ENCODE measurements around the gene C20orf204.

C20orf204 gene

DNA sequence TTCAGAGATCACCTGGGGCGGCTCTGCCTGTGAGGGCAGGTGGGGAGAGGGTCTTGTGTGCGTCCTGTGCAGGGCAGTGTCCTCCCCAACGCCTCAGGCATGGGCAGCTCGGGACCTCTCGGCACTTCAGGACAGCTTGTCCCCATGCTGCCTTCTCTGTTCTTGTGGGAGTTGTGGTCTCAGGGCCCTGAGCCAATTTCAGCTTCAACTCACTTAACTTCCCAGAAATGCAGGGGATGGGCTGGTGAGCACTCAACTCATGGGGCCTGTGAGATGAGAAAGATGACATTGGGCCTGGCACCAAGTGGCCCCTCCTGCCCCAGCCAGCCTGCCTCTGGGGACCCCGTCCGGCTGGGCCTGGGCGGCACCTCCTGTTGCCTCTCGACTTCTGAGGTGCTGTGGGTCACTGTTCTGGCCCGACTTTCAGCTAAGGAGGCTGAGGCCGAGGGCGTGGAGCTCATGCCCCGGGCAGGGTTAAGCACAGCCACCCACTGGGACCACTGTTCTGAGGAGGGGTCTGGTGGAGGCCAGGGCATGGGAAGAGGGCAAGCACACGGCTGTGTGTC, 36.6 kb downstream of the C20orf204 start:
- no peak for DNase-seq

DNA sequence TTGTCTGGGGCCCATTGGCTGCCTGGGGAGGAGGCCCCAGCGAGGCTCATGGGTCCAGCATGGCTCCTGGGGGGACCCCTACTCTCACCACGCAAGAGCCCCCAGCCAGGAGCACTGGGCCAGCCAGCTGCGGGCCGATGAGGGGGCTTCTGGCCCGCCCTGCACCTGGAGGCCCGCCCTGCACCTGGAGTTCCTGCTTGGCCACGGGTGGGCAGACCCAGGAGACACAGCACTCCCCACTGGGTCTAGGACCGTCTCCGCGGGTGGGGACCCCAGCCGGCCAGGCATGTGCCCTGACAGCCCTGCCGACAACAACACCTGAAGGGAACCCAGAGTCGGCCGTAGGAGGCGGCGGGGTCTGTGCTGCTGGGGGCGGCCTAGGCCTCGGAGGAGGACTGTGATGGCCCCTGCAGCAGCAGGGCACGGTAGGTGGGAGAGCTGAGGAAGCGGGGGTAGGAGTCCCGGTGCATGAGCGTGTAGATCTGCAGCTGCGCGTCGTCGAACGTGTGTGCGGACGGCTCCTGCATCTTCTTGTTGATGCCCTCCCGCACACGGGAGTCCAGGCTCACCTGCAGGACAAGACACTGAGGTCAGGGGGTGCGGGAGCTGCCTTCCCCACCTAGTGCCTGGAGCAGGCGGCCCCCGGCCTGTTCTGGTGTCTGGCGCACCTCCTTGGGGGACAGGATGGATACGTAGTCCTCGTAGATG, 37.6 kb downstream of the C20orf204 start:
- DNase-seq, result no peak

DNA sequence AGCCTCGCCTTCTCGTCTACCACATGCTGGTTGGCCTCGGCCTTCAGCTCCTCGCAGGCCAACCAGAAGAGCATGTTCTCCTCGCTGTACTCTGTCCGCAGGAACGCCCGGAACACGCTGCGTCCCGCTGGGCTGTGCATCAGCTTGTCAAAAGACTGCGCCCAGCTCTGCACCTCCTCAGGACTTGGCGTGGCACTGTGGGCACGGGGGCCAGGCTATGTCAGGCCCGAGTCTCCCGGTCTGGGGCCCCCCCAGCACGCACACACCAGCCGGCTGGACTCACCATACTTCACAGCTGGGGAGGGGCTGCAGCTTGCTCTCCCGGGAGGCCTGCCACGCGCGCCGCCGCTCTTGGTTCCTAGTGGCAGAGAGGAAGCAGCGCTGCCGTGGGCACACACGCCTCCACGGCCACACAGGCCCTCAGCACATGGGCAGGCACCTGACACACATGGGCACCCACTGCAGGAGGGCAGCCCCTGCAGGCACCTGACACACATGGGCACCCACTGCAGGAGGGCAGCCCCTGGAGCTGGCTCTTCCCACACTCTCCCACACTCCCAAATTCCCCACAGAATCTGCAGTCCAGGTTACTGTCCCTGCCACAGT, 38.3 kb downstream of the C20orf204 start:
- no peak for DNase-seq

DNA sequence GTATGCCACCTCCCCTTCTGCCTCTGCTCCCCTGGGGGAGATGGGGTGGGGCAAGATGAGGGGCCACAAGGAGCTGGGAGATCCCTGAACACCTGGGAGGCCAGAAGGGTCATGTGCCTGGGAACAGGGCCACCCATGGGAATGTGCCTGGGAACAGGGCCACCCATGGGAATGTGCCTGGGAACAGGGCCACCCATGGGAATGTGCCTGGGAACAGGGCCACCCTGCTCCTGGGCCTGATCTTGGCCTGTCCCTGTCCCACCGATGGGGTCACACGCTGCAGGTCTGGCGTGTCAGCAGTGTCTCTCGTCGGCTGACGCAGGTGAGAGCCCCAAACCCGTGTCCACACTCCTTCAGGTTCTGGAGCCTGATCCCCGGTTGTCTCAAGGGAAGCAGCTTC, 39.0 kb downstream of the C20orf204 start:
- no peak for DNase-seq

DNA sequence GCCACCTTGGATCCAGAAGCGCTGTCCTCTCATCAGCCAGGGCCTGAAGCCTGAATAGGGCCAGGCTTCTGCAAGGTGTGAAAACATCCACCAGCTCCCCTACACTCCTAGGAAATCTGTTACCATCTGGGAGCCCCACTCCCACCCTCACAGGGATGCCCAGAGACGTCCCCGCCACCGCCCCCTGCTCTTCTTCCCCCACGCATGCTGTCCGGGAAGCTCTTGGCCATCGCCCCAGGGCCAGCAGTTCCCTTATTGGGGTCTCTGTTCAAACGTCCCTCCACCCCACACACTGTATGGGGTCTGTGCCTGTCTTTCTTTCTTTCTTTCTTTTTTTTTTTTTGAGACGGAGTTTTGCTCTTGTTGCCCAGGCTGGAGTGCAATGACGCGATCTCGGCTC, 39.6 kb downstream of the C20orf204 start:
- no peak for DNase-seq

DNA sequence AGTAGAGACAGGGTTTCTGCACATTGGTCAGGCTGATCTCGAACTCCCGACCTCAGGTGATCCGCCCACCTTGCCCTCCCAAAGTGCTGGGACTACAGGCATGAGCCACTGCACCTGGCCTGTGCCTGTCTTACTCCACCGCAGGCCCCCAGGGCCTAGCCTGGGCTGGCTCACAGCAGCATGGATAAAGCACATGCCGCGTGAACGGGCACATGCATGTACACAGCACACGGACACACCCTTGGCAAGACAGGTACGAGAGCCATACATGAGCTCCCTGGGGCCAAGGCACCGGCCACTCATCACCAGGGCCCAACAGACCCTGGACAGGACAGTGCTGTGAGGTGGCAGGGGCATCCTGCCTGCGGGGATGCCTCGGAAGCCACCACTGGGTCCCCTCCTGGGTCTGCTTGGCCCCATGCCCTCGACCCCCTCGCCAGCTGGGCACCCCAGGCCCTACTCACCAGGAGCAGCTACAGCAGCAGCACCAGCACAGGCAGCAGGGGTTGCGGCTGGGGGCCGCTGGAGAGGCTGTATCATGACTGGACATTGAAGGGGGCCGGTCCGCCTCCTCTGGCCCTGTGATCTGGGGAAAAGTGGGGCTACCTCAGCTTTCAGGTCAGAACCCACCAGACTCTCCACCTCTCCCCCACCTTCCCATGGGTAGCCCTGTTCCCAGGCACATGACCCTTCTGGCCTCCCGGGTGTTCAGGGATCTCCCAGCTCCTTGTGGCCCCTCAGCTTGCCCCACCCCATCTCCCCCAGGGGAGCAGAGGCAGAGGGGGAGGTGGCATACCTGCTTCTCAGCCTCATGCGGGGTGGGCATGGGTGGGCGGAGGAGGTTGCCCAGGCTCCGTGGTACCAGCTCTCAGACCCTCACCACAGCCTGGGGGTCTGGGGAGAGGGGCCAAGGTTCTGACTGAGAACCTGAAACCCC, 40.3 kb downstream of the C20orf204 start:
- no peak for DNase-seq

DNA sequence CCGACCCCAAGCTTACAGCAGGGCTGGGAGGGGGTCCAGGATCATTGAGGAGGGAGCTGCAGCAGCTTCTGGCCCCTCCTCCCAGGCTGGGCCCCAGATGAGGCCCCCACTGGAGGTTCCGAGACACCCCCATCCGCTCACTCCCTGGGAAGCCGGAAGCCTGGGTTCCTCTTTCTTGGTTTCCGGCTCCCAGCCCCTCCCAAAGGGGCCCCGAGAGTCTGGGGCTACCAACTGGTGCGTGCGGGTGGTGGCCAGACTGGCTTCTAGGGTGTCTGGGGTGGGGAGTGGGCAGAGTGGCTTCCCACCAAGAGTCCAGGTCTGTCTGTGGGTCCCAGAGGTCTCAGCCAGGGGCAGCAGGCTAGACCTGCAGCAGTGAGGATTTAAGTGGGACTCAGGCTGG, 41.1 kb downstream of the C20orf204 start:
- no peak for DNase-seq

DNA sequence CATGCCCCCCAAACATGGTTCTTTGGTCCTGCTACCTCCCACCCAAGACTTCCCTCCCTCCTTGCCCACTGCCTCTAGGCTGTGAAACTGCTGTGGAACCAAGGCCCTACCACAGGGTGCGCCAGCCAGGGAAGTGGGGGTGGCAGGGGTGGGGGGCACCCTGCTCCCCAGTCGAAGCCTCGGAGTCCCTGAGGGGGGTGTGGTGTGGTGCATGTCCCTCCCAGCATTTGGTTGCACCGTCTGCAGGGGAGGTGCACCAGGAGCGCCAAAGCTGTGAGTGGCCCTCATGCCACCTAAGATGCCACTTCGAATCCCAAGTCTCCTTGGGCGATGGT, 41.5 kb downstream of the C20orf204 start:
- DNase-seq, result no peak

DNA sequence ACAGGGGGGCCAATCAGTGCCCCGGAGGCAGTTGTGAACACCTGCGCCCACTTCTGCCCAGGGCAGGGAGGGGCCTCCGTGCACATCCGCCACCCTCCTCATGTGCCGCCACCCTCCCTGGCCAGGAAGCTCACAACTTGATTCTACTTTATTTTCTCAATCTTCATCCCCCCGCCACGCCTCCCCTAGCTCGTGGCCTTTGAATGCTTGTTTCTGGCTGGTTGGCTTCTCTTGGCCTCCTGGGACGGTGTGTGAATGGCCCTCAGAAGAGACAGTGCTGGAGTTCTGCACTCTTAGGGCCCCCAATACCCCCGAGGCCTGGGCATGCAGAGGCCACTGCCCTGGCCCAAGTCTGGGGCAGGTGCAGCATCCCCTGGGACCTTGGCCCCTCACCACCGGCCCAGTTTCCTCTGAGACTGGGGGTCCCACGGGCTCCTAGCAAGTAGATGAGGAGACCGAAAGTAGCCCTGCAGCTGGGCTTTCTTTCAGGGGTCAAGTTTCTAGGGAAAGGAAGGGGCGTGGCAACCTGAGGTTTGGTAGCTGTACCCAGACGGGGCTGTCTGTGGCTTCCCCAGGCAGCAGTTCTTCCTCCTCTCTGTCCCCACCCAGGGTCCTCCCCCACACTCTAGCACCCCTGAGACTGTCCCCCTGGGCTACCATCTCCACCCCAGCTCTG, 42.0 kb downstream of the C20orf204 start:
- no peak for DNase-seq

DNA sequence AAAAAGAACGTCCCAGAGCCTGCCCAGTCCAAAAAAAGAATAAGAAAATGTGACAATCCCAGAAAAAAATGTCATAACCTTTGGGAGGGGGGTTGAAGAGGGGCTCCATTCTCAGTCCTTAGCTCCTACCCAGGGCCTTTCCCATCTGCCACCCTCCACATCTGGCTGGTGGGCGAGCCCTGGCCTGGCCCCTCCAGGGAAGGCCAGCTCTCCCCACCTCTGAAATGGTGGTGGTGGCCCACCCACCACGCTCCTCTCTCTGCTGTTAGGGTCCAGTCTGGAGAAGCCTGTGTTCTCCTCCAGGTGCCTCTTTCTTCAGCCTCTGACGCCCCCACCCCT, 42.9 kb downstream of the C20orf204 start:
- no peak for DNase-seq

DNA sequence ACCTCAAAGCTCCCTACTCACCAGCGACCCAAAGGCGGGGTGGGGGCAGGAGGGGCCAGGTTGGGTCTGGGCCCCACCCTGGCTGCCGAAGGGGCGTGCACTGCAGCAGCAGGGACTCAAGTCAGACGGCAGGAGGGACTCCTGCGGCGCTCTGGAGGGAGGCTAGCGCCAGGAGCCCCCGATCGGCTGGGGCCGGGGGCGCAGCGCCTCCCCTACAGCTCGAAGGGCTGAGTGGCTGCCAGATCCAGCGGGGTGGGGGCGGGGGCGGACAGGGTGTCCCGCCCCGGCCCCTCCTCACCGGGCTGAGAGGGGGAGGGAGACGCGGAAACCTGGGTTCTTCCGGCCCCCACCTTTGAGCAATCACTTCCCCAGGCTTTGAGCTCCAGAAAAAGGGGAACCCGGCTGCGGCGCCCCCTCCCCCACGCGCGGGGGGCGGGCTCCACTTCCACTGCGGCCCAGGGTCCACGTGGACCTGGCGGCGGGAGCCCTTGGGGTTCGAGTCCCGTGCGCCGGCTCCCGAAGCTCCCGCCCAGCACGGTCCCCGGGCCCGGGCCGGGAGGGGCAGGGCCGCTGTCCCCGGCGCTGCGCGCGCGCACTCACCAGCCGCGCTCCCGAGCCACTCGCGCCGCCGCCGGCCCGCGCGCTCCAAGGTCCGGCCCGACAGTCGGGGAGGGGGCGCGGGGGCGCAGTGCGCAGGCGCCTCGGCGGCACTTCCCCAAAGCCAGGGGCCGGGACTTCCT, 43.5 kb downstream of the C20orf204 start, which contains the start of gene RGS19:
TSS of gene RGS19 (minus strand) at position 246 of the 740 bp plus-strand sequence. CDS start 2,632 bp downstream, outside the sequence.
- DNase-seq, result peak; percentile 78

DNA sequence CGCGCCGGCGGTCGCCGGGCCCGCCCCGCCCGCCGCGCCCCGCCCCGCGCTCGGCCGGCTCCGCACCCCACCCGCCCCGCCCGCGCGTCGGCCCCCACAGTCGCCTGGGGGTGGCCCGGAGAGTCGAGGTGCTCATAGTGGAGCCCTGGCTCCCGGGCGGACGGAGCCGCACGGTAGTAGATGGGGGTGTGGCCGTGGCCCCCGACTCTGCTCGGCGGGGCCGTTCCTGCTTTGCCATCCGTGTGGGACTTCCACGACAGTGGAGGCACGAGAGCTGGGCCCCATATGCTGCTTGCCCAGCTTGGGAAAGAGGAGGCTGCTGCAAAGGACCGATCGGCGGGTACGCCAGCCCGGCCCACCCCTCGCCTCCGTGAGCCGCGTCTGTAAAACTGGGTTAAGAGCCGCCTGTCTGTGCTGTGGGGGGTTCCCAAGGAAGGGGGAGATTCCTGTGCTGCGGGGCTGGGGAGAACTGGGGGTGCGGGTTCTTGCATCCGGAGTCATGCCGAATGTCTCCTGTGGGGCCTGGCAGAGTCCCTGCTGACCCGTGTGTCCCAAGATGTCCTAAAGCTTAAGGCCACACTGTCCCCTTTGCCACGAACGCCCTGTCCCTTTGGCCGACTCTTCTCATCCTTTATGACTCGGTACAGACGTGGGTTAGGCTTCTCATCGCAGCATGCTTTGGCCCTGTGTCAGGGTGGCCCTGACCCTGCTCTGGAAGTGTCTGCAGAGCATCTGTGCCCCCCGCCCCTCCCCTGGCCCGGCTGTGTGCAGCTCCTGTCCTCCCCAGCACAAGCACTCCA, 44.2 kb downstream of the C20orf204 start, which contains the start of gene OPRL1:
TSS of gene OPRL1 (plus strand) at position 70 of the 800 bp plus-strand sequence. CDS start 12,639 bp downstream, outside the sequence.
- no peak for DNase-seq

DNA sequence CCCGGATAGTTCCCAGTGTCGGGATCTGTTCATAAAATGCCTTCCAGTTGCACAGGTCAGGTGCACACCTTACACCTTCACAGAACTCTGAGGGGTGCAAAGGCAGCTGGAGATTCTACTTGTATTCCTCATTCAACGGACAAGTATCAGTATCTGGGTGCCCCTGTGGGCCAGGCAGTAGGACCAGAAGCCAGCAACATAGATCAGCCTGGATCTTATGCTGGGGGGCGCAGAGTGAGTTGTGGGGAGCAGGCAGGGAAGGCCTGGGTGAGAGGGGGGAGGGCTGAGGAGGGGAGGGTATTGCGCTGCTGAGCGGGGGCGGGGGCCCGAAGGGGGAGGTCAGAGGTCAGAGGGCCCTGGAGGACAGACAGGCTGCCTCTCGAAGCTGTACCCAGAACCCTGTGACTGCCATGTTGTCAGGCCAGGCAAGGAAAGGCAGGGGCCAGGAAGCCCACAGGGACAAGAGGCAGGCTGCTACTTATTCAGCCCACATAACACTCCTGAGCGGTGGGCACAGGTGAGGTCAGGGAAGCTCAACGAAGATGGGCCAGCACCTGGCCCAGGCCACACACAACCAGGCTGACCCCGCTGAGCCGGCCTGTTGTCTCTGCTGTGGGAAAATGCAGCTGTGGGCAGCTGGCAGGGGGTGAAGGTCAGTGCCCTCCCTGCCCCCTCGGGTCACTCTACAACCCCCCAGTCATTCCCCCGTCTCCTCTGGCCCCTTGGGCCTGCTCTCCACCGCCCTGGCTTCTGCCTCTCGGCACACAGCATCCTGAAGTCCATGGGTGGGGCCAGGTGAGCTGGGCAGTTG, 45.0 kb downstream of the C20orf204 start:
- DNase-seq, result no peak

DNA sequence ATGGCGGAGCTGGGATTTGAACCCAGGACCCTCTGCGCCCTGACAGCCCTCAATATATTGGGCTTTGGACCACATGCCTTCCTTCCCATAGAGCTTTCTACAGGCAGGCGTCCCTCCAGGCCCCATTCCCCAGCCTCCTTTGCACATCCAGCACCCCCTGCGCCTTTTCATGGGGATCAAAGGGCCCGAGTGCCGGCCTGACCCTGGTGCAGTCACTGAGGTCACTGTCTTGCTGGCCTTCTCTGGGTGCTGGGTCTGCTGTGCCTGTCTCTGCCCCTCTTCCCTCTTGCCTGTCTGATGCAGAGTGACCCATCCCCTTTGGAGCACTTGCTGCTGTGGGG, 45.6 kb downstream of the C20orf204 start:
- no peak for DNase-seq

DNA sequence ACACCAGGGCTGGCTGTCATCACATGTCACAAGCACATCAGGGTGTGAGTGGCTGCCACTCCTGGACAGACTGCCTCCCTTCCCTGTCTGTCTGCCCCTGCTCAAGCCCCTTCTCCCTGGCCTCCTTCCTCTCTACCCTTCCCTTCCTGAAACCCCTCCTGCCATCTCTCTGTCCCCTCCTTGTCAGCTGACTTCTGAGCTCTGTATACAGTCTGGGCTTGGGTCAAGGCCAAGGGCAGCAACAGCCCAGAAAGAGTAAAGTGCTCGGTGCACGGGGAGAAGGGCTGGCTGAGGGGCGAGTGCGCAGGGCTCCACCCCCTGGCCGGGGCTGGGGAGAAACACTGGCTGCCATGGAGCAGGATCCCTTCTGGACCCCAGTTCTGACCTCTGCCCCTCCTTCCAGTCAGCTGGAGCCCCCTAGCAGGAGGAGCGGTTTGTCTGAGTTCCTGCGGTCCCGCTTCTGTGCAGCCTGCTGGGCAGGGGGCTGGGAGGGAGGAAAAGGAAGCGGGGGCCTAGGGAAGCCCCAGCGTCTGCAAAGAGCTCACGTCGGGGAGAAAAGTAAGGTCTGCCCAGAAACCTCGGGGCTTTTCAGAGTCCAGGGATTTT, 46.2 kb downstream of the C20orf204 start:
- no peak for DNase-seq

DNA sequence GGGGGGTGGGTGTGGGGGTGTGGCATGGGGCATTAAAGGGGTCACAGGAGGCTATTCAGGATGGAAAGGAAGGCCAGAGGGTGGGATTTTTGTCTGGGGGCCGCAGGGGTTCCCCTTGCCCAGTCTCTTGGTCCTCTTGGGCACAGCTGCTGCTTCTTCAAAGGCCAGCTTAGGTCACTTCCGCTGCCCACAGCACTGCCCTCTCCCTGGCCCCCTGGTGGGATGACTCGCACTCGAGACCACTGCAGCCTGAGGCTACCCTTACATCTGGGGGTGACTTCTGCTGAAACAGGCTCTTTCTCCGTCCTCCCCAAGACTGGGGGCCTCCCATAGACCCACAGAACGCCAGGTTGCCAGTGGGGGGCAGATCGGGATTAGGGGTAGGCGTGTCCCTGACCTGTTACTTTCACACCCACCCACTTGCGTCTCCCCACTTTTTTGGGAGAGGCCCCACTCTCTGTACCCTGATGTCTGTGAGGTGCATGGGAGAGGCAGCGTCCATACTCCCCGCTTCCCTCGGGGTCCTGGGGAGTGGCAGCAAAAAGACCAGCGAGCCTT, 46.9 kb downstream of the C20orf204 start:
- no peak for DNase-seq

DNA sequence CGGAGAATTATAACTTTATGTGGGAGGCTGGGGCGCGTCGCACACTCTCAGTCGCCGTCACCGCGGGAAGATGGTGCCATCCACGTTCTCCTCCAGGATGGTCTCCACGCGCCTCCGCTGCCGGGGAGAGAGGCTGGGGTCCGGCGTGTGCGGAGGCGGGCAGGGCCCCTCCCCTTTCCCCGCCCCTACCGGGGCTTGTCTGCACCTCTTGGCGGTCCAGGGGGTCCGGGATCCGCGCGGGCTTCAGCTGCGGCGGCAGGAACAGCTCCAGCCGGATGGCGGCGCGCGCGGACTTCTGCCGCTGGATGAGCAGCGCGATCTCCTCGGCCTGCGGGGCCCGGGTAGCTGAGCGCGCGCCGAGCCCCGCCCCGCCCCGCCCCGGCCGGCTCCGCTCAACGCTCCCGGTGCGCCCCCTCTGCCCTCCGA, 47.4 kb downstream of the C20orf204 start:
- no peak for DNase-seq

DNA sequence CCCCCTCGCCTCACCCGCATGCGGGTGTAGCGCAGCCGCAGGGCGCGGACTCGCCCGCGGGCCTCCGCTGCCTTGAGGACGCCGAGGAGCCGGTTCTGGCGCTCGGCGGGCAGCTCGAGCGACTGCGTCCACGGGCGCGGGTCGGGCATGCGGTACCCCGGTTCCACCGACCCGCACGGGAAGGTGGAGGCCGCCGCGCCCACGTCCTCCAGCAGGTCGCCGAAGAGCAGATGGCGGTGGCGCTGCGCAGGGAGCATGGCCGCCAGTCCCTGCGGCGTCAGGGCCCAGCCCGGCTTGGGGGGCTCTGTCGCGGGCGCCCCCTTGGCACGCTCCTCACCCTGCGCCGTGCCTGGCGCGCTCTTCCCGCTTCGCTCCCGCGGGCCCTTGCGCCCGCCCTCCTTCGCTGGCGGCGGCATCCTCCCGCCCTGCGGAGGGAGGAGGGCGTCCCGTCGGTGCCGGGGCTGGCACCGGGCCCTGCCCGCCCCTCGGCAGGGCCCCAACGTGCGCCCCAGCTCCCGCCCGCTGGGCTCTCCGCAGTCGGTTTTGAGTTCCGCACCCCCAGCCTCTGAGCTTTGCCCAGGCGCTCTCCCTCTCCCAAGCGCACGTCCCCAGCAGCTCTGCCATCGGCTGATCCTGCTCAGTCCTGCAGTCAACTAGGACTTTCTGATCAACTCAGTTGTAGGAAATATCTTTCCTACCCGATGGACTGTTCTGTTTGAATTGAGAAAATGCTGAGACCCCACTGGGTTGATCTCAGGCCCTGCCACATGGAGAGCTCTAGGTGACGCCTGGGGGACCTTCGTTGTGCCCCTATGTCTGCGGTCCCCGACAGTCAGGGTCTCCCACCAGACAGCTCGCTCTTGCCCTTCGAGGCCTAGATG, 48.1 kb downstream of the C20orf204 start, which contains the start of gene LKAAEAR1:
TSS of gene LKAAEAR1 (minus strand) at position 595 of the 881 bp plus-strand sequence. CDS start at position 416, 179 bp downstream.
- no peak for DNase-seq

All from SIG-M5 (cell line).